ENCODE measurements around the gene SESTD1. TPM values are rescaled to one million over a fixed set of nuclear protein-coding genes. Genes with fewer than 3 reads are reported as not detected.

Gene SESTD1
- total RNA-seq, 1 donor from 2014 or later: 19.4 TPM

- FAIRE-seq (no peak), DNase-seq (ENCODE audit: low read depth) (peak; percentile 43)
- no peaks in the 10 kb centered on the region for H3K9me3 ChIP-seq (ENCODE audit: insufficient read depth, low read depth, low read length)
- Mint-ChIP-seq H3K27me3 (ENCODE audit: low read depth, unreplicated experiment) (no peaks in the 10 kb centered on the region), H3K4me3 (ENCODE audit: unreplicated experiment) (no peak overlapping the region), H3K27ac (ENCODE audit: unreplicated experiment) (no peak overlapping the region), H3K9me3 (ENCODE audit: unreplicated experiment) (no peaks in the 10 kb centered on the region), H3K4me1 (ENCODE audit: low read depth, unreplicated experiment) (peaks cover 10% of the 10 kb centered on the region), H3K36me3 (ENCODE audit: low read depth, unreplicated experiment) (no peaks in the 10 kb centered on the region)
- no peaks in the 10 kb centered on the region for H3K36me3 ChIP-seq (ENCODE audit: insufficient read depth, low read length)
- H4K20me1 ChIP-seq (ENCODE audit: insufficient read depth, low read length): peaks cover 3% of the 10 kb centered on the region
- no peak for TF ChIP-seq EZH2 (IDR thresholded peaks at IDR 0.05; ENCODE audit: insufficient read depth, low read length)
- TF ChIP-seq CTCF (IDR thresholded peaks at IDR 0.05; ENCODE audit: insufficient read depth, low read depth, low read length): no peak
- no peak overlapping the region for H3K9ac ChIP-seq (ENCODE audit: low read length)
- no peak overlapping the region for H2AFZ ChIP-seq (ENCODE audit: low read depth, low read length)
- H3K27ac ChIP-seq (ENCODE audit: low read depth, low read length): no peak overlapping the region
- H3K4me3 ChIP-seq (ENCODE audit: insufficient read depth, low read depth, low read length): no peak overlapping the region
- H3K27me3 ChIP-seq (ENCODE audit: insufficient read depth, low read length): no peaks in the 10 kb centered on the region
- H3K4me2 ChIP-seq (ENCODE audit: low read length): no peak overlapping the region
- H3K79me2 ChIP-seq (ENCODE audit: insufficient read depth, low read length): peaks cover 65% of the 10 kb centered on the region
- H3K4me1 ChIP-seq (ENCODE audit: insufficient read depth, low read length): peaks cover 15% of the 10 kb centered on the region
These were observed 25.4 kb downstream of the SESTD1 start for GRCh38 chr2:179239195-179239594.

GRCh38 chr2:179238027-179238426 is 26.6 kb downstream of the SESTD1 start:
- no peak for DNase-seq (ENCODE audit: low read depth)
- Mint-ChIP-seq H3K4me1 (ENCODE audit: low read depth, unreplicated experiment) (peaks cover 10% of the 10 kb centered on the region), H3K36me3 (ENCODE audit: low read depth, unreplicated experiment) (no peaks in the 10 kb centered on the region)

More at GRCh38 chr2:179238027-179238426, 26.6 kb downstream of the SESTD1 start:
- H3K9me3 ChIP-seq (ENCODE audit: insufficient read depth, low read depth, low read length): no peaks in the 10 kb centered on the region
- no peak overlapping the region for H3K4me2 ChIP-seq (ENCODE audit: low read length)
- no peak for FAIRE-seq
- no peaks in the 10 kb centered on the region for H3K27me3 Mint-ChIP-seq (ENCODE audit: low read depth, unreplicated experiment)
- no peak overlapping the region for H3K9ac ChIP-seq (ENCODE audit: low read length)
- no peak overlapping the region for H3K4me3 ChIP-seq (ENCODE audit: insufficient read depth, low read depth, low read length)
- H3K27ac Mint-ChIP-seq (ENCODE audit: unreplicated experiment): no peak overlapping the region
- H3K4me1 ChIP-seq (ENCODE audit: insufficient read depth, low read length): peaks cover 15% of the 10 kb centered on the region
- H3K4me3 Mint-ChIP-seq (ENCODE audit: unreplicated experiment): no peak overlapping the region
- no peak overlapping the region for H3K27ac ChIP-seq (ENCODE audit: low read depth, low read length)
- peaks cover 67% of the 10 kb centered on the region for H3K79me2 ChIP-seq (ENCODE audit: insufficient read depth, low read length)
- TF ChIP-seq CTCF (IDR thresholded peaks at IDR 0.05; ENCODE audit: insufficient read depth, low read depth, low read length) (no peak), EZH2 (IDR thresholded peaks at IDR 0.05; ENCODE audit: insufficient read depth, low read length) (no peak)
- H3K9me3 Mint-ChIP-seq (ENCODE audit: unreplicated experiment): no peaks in the 10 kb centered on the region
- H4K20me1 ChIP-seq (ENCODE audit: insufficient read depth, low read length): peaks cover 3% of the 10 kb centered on the region
- H3K36me3 ChIP-seq (ENCODE audit: insufficient read depth, low read length): no peaks in the 10 kb centered on the region
- H2AFZ ChIP-seq (ENCODE audit: low read depth, low read length): no peak overlapping the region
- H3K27me3 ChIP-seq (ENCODE audit: insufficient read depth, low read length): no peaks in the 10 kb centered on the region
